GM23338 (cell line): ENCODE data around the gene ANGPT4. TPM values are rescaled to one million over a fixed set of nuclear protein-coding genes. Genes with fewer than 3 reads are reported as not detected.

Experiments used
- ATAC-seq: fragments of 200-7000 bp; cut with Tn5 transposase; 3 replicates; pipeline ENCODE4 v1.9.1; 2020
- DNase-seq: peaks from one replicate; pipeline ENCODE4 v3.0.0-alpha.2; 2015; ENCODE audit warnings: low spot score
- H2AFZ ChIP-seq: fragments of 200-600 bp; sonication (generic); 2 replicates; pipeline ENCODE4 v1.8.0; 2016; ENCODE audit warnings: antibody characterized with exemption, mild to moderate bottlenecking, moderate library complexity
- H3F3A ChIP-seq: fragments of 200-600 bp; sonication (generic); replicated peaks from 2 replicates; pipeline ENCODE4 v1.8.0; 2017; ENCODE audit warnings: antibody characterized with exemption, mixed run types, low read depth
- H3K27ac ChIP-seq: fragments of 200-600 bp; sonication (generic); 2 replicates; pipeline ENCODE4 v1.6.1; 2016; ENCODE audit warnings: low read depth
- H3K27me3 ChIP-seq: fragments of 200-600 bp; sonication (generic); 2 replicates; pipeline ENCODE4 v1.8.0; 2016; ENCODE audit warnings: mild to moderate bottlenecking, mixed run types, moderate library complexity; ENCODE audit not compliant: insufficient read depth
- H3K36me3 ChIP-seq: fragments of 200-600 bp; sonication (generic); 2 replicates; pipeline ENCODE4 v1.8.0; 2016; ENCODE audit warnings: mild to moderate bottlenecking; ENCODE audit not compliant: insufficient read depth
- H3K4me1 ChIP-seq: fragments of 200-600 bp; sonication (generic); 2 replicates; pipeline ENCODE4 v1.8.0; 2016; ENCODE audit warnings: mild to moderate bottlenecking, moderate library complexity; ENCODE audit not compliant: insufficient read depth
- H3K4me2 ChIP-seq: fragments of 200-600 bp; sonication (generic); 2 replicates; pipeline ENCODE4 v1.7.1; 2017; ENCODE audit warnings: mixed run types
- H3K4me3 ChIP-seq: fragments of 200-600 bp; sonication (generic); 2 replicates; pipeline ENCODE4 v1.6.1; 2016; ENCODE audit warnings: mixed run types
- H3K79me2 ChIP-seq: fragments of 200-600 bp; sonication (generic); replicated peaks from 2 replicates; pipeline ENCODE4 v1.8.0; 2017; ENCODE audit warnings: mild to moderate bottlenecking; ENCODE audit not compliant: insufficient read depth
- H3K9me2 ChIP-seq: fragments of 200-600 bp; sonication (generic); 2 replicates; pipeline ENCODE4 v1.8.0; 2017; ENCODE audit not compliant: insufficient read depth
- H4K20me1 ChIP-seq: fragments of 200-600 bp; sonication (generic); replicated peaks from 2 replicates; pipeline ENCODE4 v1.8.0; 2017; ENCODE audit warnings: mild to moderate bottlenecking; ENCODE audit not compliant: insufficient read depth
- H3K27ac Mint-ChIP-seq: 2 replicates; pipeline ENCODE4 v1.8.0; 2020; ENCODE audit warnings: inconsistent platforms, mild to moderate bottlenecking, moderate library complexity, mixed read lengths
- H3K27me3 Mint-ChIP-seq: 3 replicates; pipeline ENCODE4 v1.8.0; 2022; ENCODE audit warnings: low read depth, mild to moderate bottlenecking, moderate library complexity, mixed read lengths, inconsistent platforms; ENCODE audit not compliant: insufficient read depth, poor library complexity
- H3K36me3 Mint-ChIP-seq: 3 replicates; pipeline ENCODE4 v1.8.0; 2021; ENCODE audit warnings: low read depth, mild to moderate bottlenecking, inconsistent platforms, moderate library complexity, mixed read lengths
- H3K4me1 Mint-ChIP-seq: 3 replicates; pipeline ENCODE4 v1.8.0; 2020; ENCODE audit warnings: mild to moderate bottlenecking, inconsistent platforms, mixed read lengths
- H3K4me3 Mint-ChIP-seq: 3 replicates; pipeline ENCODE4 v1.8.0; 2021; ENCODE audit warnings: moderate library complexity, mild to moderate bottlenecking, inconsistent platforms, mixed read lengths
- H3K9me3 Mint-ChIP-seq: 3 replicates; pipeline ENCODE4 v1.8.0; 2020; ENCODE audit warnings: moderate library complexity, mild to moderate bottlenecking, inconsistent platforms, mixed read lengths
- CREB1 ChIP-seq: fragments of 250-450 bp; sonication (Bioruptor Pico); IDR thresholded peaks from 2 replicates; pipeline ENCODE4 v1.5.0; 2020; ENCODE audit warnings: low read depth, mild to moderate bottlenecking, moderate library complexity
- ETS1 ChIP-seq: IDR thresholded peaks from 2 replicates; pipeline ENCODE4 v1.6.1; 2016; ENCODE audit warnings: antibody characterized with exemption
- EZH2 ChIP-seq: fragments of 200-600 bp; sonication (generic); IDR thresholded peaks from one replicate; pipeline ENCODE4 v1.8.0; 2017; ENCODE audit warnings: antibody characterized with exemption, mild to moderate bottlenecking, low read depth; ENCODE audit not compliant: unreplicated experiment
- EZH2phosphoT487 ChIP-seq: fragments of 200-600 bp; sonication (generic); IDR thresholded peaks from one replicate; pipeline ENCODE4 v1.8.1; 2018; ENCODE audit warnings: antibody characterized with exemption; ENCODE audit not compliant: unreplicated experiment
- JUNB ChIP-seq: IDR thresholded peaks from one replicate; pipeline ENCODE4 v1.6.1; 2016; ENCODE audit warnings: antibody characterized with exemption; ENCODE audit not compliant: unreplicated experiment
- NANOG ChIP-seq: IDR thresholded peaks from 2 replicates; pipeline ENCODE4 v1.6.1; 2016; ENCODE audit warnings: antibody characterized with exemption, borderline replicate concordance
- POLR2AphosphoS5 ChIP-seq: IDR thresholded peaks from 2 replicates; pipeline ENCODE4 v1.6.1; 2016; ENCODE audit warnings: antibody characterized with exemption, low read depth
- REST ChIP-seq: IDR thresholded peaks from one replicate; pipeline ENCODE4 v1.6.1; 2018; ENCODE audit warnings: antibody characterized with exemption; ENCODE audit not compliant: unreplicated experiment
- STAT1 ChIP-seq: IDR thresholded peaks from one replicate; pipeline ENCODE4 v1.6.1; 2016; ENCODE audit warnings: antibody characterized with exemption; ENCODE audit not compliant: unreplicated experiment
- ZNF114 ChIP-seq: fragments of 250-450 bp; sonication (Bioruptor Pico); IDR thresholded peaks from 2 replicates; pipeline ENCODE4 v1.5.0; 2020; ENCODE audit warnings: mild to moderate bottlenecking, moderate library complexity
- ZNF331 ChIP-seq: fragments of 250-450 bp; sonication (Bioruptor Pico); IDR thresholded peaks from 2 replicates; pipeline ENCODE4 v1.5.0; 2020; ENCODE audit warnings: low read depth, mild to moderate bottlenecking, moderate library complexity
- polyA plus RNA-seq: library from polyadenylated mRNA; unstranded; fragments of >200 nt; fragmentation: Nextera tagmentation; extraction: Ambion mirVana; gene quantifications from 2 replicates; pipeline ENCODE4 v1.2.1, GENCODE V29; 2016
- total RNA-seq: library from RNA; depleted of rRNA; stranded (reverse); fragments of >200 nt; shearing (Covaris generic); gene quantifications from 2 replicates; pipeline ENCODE4 v1.2.3, GENCODE V29; 2014
- TF ChIP-seq, protein P1 (sequence below), 2 experiments: fragments of 200-600 bp in 1 of 2; sonication (generic) in 1 of 2; conservative IDR thresholded peaks; 2 replicates each; pipeline versions ENCODE4 v1.5.1 to v1.6.1; 2016 to 2017; ENCODE audit warnings: antibody characterized with exemption in 2 of 2, low read depth in 2 of 2, mild to moderate bottlenecking in 2 of 2, moderate library complexity in 1 of 2
- TF ChIP-seq, protein P2 (sequence below): fragments of 250-450 bp; sonication (Bioruptor Pico); IDR thresholded peaks from 2 replicates; pipeline ENCODE4 v1.5.0; 2020; ENCODE audit warnings: mild to moderate bottlenecking, moderate library complexity

The ANGPT4 gene
- total and polyA plus RNA-seq, 2 experiments from 2014 or later, result 0.17 TPM; not detected in 1

DNA sequence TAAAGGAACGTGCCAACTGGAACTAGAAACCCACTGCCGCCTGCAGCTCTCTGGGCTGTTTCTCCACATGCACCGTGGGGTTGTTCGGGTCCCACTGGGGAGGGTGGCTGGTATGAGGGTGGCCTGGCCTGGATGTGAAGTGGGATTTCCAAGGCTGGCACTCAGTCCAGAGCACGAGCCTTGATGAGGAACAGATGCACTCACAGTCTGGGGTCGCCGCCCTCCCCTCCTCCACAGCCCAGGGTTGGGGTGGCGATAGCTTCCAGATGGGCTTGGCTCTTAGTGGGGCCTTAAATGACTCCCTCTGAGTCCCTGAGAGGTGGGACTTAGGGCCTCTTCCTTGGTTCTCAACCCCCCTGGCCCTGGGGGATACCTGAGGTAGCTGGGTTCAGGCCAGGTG, 30.7 kb upstream of the ANGPT4 start:
- peaks cover 26% of the 10 kb centered on the region for H3K4me1 Mint-ChIP-seq
- Histone ChIP-seq H2AFZ (no peak overlapping the region), H3K9me2 (peaks cover 6% of the 10 kb centered on the region; the same call in 1 of the 2 replicates), H3K27ac (no peak overlapping the region), H3K27me3 (no peaks in the 10 kb centered on the region), H3K4me1 (peaks cover 21% of the 10 kb centered on the region), H3K4me3 (no peak overlapping the region), H3K4me2 (no peak overlapping the region), H3F3A (no peaks in the 10 kb centered on the region), H4K20me1 (no peaks in the 10 kb centered on the region), H3K36me3 (no peaks in the 10 kb centered on the region), H3K79me2 (no peaks in the 10 kb centered on the region)
- TF ChIP-seq ETS1 (no peak), STAT1 (no peak), REST (no peak), ZNF331 (no peak), ZNF114 (CRISPR knock-in tag) (no peak), CREB1 (CRISPR knock-in tag) (no peak), JUNB (no peak), NANOG (no peak), EZH2 (no peak), POLR2AphosphoS5 (no peak), EZH2phosphoT487 (no peak)
- TF ChIP-seq, protein P1, sequence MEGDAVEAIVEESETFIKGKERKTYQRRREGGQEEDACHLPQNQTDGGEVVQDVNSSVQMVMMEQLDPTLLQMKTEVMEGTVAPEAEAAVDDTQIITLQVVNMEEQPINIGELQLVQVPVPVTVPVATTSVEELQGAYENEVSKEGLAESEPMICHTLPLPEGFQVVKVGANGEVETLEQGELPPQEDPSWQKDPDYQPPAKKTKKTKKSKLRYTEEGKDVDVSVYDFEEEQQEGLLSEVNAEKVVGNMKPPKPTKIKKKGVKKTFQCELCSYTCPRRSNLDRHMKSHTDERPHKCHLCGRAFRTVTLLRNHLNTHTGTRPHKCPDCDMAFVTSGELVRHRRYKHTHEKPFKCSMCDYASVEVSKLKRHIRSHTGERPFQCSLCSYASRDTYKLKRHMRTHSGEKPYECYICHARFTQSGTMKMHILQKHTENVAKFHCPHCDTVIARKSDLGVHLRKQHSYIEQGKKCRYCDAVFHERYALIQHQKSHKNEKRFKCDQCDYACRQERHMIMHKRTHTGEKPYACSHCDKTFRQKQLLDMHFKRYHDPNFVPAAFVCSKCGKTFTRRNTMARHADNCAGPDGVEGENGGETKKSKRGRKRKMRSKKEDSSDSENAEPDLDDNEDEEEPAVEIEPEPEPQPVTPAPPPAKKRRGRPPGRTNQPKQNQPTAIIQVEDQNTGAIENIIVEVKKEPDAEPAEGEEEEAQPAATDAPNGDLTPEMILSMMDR (conservative IDR thresholded peaks at IDR 0.05; ENCODE audit: low read depth in 2 of 2), result no peak
- TF ChIP-seq, protein P2, sequence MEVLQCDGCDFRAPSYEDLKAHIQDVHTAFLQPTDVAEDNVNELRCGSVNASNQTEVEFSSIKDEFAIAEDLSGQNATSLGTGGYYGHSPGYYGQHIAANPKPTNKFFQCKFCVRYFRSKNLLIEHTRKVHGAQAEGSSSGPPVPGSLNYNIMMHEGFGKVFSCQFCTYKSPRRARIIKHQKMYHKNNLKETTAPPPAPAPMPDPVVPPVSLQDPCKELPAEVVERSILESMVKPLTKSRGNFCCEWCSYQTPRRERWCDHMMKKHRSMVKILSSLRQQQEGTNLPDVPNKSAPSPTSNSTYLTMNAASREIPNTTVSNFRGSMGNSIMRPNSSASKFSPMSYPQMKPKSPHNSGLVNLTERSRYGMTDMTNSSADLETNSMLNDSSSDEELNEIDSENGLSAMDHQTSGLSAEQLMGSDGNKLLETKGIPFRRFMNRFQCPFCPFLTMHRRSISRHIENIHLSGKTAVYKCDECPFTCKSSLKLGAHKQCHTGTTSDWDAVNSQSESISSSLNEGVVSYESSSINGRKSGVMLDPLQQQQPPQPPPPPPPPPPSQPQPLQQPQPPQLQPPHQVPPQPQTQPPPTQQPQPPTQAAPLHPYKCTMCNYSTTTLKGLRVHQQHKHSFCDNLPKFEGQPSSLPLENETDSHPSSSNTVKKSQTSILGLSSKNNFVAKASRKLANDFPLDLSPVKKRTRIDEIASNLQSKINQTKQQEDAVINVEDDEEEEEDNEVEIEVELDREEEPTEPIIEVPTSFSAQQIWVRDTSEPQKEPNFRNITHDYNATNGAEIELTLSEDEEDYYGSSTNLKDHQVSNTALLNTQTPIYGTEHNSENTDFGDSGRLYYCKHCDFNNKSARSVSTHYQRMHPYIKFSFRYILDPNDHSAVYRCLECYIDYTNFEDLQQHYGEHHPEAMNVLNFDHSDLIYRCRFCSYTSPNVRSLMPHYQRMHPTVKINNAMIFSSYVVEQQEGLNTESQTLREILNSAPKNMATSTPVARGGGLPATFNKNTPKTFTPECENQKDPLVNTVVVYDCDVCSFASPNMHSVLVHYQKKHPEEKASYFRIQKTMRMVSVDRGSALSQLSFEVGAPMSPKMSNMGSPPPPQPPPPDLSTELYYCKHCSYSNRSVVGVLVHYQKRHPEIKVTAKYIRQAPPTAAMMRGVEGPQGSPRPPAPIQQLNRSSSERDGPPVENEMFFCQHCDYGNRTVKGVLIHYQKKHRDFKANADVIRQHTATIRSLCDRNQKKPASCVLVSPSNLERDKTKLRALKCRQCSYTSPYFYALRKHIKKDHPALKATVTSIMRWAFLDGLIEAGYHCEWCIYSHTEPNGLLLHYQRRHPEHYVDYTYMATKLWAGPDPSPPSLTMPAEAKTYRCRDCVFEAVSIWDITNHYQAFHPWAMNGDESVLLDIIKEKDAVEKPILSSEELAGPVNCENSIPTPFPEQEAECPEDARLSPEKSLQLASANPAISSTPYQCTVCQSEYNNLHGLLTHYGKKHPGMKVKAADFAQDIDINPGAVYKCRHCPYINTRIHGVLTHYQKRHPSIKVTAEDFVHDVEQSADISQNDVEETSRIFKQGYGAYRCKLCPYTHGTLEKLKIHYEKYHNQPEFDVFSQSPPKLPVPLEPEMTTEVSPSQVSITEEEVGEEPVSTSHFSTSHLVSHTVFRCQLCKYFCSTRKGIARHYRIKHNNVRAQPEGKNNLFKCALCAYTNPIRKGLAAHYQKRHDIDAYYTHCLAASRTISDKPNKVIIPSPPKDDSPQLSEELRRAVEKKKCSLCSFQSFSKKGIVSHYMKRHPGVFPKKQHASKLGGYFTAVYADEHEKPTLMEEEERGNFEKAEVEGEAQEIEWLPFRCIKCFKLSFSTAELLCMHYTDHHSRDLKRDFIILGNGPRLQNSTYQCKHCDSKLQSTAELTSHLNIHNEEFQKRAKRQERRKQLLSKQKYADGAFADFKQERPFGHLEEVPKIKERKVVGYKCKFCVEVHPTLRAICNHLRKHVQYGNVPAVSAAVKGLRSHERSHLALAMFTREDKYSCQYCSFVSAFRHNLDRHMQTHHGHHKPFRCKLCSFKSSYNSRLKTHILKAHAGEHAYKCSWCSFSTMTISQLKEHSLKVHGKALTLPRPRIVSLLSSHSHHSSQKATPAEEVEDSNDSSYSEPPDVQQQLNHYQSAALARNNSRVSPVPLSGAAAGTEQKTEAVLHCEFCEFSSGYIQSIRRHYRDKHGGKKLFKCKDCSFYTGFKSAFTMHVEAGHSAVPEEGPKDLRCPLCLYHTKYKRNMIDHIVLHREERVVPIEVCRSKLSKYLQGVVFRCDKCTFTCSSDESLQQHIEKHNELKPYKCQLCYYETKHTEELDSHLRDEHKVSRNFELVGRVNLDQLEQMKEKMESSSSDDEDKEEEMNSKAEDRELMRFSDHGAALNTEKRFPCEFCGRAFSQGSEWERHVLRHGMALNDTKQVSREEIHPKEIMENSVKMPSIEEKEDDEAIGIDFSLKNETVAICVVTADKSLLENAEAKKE, result no peak
- DNase-seq, result no peak
- ATAC-seq, result no peak
- H3K36me3 Mint-ChIP-seq, result no peaks in the 10 kb centered on the region
- H3K9me3 Mint-ChIP-seq, result no peaks in the 10 kb centered on the region; the same call in 2 of the 3 replicates
- no peak overlapping the region for H3K27ac Mint-ChIP-seq
- H3K27me3 Mint-ChIP-seq, result peaks cover 4% of the 10 kb centered on the region
- H3K4me3 Mint-ChIP-seq, result no peak overlapping the region
